Endometrial microvascular endothelial cells (primary cell): ENCODE data around the gene NUP205. TPM values are rescaled to one million over a fixed set of nuclear protein-coding genes. Genes with fewer than 3 reads are reported as not detected.

Experiments
- in situ Hi-C: cut with HindIII; loops from 2 replicates; pipeline ENCODE4 v1.10.0; 2017; ENCODE audit warnings: low sequenced_read_pairs, low pct_unique_long_range_greater_than_20kb; ENCODE audit errors: inconsistent ontology term
- total RNA-seq: library from RNA; depleted of rRNA; stranded (reverse); fragments of >200 nt; gene quantifications from one replicate; pipeline ENCODE4 v1.2.3, GENCODE V29; 2015; ENCODE audit errors: inconsistent ontology term

The NUP205 gene
- total RNA-seq: 90.8 TPM

GRCh38 chr7:135557455-135558336 is at the start of gene NUP205:
NUP205 (plus strand) TSS chr7:135557917; CDS start chr7:135557945, 28 bp downstream.
- in situ Hi-C loops: no loop called here

GRCh38 chr7:135508883-135509588 is 48.7 kb upstream of the NUP205 start:
- in situ Hi-C loops: no loop called here

- in situ Hi-C loops: no loop called here
Measured at GRCh38 chr7:135509589-135509838, 48.2 kb upstream of the NUP205 start.

GRCh38 chr7:135509839-135510591 is 47.7 kb upstream of the NUP205 start, which contains the start of gene CNOT4:
CNOT4 (minus strand) TSS chr7:135510102; CDS start chr7:135438331, 71,771 bp downstream.
- in situ Hi-C loops: no loop called here

GRCh38 chr7:135510592-135511183 is 47.0 kb upstream of the NUP205 start:
- in situ Hi-C loops: no loop called here

- in situ Hi-C loops: no loop called here
Measured at GRCh38 chr7:135512135-135512887, 45.4 kb upstream of the NUP205 start.

- in situ Hi-C loops: no loop called here
Measured at GRCh38 chr7:135514856-135515255, 42.9 kb upstream of the NUP205 start.

GRCh38 chr7:135517060-135517459 is 40.7 kb upstream of the NUP205 start:
- in situ Hi-C loops: no loop called here

- in situ Hi-C loops: no loop called here
Measured at GRCh38 chr7:135518748-135519147, 39.0 kb upstream of the NUP205 start.

- in situ Hi-C loops: no loop called here
Measured at GRCh38 chr7:135519233-135519688, 38.5 kb upstream of the NUP205 start.

- in situ Hi-C loops: no loop called here
Measured at GRCh38 chr7:135519871-135520270, 37.8 kb upstream of the NUP205 start.

GRCh38 chr7:135522509-135522908 is 35.2 kb upstream of the NUP205 start:
- in situ Hi-C loops: no loop called here

- in situ Hi-C loops: no loop called here
Measured at GRCh38 chr7:135523146-135523545, 34.6 kb upstream of the NUP205 start.

- in situ Hi-C loops: no loop called here
Measured at GRCh38 chr7:135525426-135525825, 32.3 kb upstream of the NUP205 start.

GRCh38 chr7:135527025-135527424 is 30.7 kb upstream of the NUP205 start:
- in situ Hi-C loops: no loop called here

- in situ Hi-C loops: no loop called here
Measured at GRCh38 chr7:135536150-135536549, 21.6 kb upstream of the NUP205 start.

GRCh38 chr7:135537453-135537852 is 20.3 kb upstream of the NUP205 start:
- in situ Hi-C loops: no loop called here

GRCh38 chr7:135537905-135538304 is 19.8 kb upstream of the NUP205 start:
- in situ Hi-C loops: no loop called here
